HG02623 (cell line): ENCODE results near the gene LPCAT1.

Experiments used
- ATAC-seq: cut with Tn5 transposase; IDR thresholded peaks from one replicate; pipeline ENCODE4 v1.9.1; 2021; ENCODE audit warnings: moderate library complexity; ENCODE audit not compliant: unreplicated experiment

Gene LPCAT1

DNA sequence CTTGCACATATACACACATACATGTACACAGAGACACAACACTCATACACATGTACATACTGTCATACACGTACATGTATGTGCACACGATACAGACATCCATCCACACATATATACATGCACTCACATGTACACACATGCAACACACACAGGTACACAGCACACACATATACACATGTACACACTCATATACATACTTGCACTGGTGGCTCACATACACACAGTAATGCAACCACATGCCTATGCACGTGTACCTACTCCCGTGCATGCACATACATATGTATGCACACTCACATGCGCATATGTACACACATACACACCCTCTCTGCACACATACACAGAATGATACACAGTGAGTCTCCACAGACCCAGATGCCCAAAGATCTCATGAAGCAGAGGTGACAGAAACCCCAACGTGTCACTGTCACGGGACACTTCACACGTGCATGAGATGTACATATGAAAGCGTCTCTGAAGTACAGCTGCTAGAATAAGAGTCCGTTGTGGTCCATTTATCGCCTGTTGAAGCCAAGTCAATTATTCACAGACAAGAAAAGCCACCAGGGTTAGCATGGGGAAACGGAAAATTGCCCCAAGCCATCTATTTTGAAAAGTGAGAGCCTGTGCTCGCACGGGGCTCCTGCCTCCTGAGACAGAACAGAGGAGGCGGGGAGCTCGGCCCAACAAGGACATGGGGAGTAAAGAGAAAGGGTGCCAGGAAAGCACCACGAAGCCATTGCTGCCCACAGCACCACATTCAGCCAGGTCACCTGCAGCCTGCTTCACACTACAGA, 24.9 kb downstream of the LPCAT1 start:
- ATAC-seq = peak; percentile 35

DNA sequence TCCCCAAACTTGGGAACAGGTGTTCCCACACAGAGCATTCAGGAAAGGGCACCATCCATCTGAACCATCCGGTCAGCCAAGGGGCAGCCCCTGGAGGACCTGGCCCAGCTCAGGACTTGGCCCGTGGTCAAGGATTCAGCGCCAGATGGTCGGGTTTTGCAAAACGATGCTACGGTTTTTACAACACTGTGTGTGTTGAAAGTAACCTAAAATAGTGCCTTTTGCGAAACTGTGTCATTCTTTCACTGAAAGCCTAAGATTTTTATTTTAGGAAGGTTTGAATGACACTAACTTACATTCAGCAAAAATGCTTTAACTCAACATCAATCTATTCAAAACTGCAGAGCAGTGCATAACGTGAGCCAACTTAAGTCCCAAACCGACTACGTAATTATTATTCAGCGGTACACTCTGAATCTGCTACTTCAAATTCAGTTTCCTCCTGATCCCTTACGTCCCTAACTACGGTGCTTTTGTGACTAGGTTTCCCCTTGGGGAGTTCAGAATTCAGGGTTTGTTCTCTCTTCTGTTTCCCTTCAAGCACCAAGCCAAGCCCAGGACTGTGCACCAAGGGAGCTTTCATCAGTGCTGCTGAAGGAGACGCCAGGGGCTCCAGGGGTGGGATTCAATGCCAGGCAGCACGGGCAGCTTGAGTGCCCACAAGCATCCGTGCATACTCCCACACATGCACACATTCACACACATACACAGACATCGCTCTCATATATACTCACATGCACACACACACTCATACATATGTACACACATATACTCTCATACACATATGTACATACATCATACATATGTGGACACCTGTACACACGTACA, 25.8 kb downstream of the LPCAT1 start:
- peak; percentile 20 for ATAC-seq

DNA sequence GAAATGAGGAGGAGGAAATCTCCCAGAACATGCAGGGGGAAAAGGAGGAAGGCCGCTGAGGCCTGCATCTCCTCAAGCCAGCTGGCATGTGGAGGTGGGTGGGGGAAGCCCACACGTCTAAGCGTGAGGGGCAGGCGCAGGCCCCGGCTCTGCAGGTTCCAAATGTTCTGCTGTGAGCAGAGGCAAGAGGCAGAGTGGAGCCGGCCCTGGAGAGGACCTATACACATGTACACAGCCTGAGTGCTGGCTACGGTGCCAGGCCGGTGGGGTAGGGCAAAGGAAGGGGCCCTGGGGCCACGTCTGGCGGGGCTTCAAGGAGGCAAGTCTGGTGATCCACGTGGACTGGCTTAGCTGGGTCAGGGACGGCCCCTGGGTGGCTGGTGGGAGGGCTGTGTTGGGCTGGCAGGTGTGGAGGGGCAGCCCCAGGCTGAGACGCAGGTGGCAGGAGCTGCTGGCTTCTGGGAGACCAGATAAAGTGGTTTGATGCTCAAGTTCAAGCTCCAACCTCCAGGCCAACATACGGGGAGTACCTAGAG, 26.4 kb downstream of the LPCAT1 start:
- ATAC-seq = peak; percentile 34

DNA sequence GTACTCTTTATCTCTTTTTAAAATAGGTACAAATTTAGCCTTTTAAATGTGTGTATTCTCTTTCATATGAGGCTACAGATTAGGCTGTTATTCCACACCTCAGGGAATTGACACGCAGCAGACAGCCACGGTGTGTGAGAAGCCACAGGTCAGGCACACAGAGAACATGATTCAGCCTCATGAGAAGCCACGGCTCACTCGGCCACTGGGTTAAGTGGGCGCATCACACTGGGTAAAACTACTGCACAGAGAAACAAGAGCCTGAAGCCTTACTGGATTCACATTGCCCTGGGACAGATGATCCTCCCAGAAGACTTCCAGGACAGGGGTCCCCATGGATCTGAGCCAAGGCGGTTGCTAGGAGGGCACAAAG, 28.2 kb downstream of the LPCAT1 start:
- no peak for ATAC-seq

DNA sequence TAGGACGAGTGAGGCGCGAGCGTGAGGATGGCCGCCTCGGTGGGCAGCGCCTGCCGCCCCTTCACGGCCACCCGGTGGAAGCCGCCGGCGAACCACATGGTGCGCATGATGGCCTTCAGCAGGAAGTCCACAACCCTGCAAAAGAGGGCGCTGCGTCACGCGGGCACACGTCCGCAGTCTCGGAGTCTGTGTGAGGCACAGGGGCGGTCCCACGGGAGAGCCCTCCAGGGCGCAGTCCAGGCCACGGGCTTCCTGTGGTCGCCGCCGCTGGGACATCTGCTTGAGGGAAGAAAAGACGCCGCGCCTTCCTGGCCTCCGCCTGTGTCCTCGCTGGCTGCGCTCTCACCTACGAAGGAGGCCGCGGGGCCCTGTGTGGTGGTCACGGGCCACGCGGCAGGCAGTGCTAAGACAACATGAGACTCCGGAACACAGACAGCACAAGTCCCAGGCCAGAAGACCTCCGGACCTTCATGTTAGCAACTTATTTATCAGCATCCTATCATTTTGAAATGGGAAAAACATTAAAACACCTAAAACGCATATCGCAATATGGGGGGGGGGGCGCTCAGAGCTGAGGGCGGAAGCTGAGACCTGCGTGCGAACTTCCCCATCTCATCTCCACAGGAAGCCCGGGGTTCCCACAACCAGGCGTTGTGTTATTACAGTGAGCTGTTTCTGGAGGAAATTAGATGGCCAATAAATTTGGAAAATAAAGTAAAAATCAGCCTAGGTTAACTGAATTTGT, 28.8 kb downstream of the LPCAT1 start:
- peak; percentile 23 for ATAC-seq

DNA sequence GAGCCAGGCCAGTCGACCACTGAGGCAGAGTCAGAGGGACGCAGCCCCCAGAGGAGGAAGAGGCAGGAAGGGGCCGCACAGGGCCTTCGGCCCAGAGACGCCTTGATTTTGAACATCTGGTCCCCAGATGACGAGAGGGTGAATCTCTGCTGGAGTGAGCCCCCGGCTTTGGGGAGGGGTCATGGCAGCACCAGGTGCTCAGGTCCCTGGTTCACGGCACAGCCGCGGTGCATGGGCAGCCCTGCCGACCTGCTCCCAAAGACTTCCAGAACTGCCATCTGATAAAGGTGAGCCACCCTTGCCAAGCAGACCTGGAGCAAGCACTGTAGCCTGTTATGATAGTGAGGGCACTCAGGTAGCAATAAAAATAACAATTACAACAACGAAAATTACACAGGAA, 29.8 kb downstream of the LPCAT1 start:
- ATAC-seq = no peak

DNA sequence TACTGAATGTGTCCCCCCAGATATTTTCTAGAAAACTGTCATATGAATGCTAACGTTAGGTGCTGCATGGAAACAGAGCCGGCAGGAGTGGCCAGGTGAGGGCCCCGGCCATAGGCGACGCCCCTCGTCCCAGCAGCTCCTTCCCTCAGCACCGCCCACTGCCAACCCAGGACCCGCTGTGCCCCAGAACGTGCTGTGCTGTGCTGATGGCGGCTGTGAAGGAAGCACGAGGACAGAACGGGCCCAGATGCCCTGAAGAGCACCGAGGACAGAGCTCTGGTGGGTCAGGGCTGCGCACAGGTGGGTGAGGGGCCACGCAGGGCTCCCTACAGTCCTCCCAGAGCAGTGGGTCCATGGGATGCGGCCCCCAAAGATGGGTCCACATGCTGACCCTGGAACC, 30.3 kb downstream of the LPCAT1 start:
- ATAC-seq = no peak

DNA sequence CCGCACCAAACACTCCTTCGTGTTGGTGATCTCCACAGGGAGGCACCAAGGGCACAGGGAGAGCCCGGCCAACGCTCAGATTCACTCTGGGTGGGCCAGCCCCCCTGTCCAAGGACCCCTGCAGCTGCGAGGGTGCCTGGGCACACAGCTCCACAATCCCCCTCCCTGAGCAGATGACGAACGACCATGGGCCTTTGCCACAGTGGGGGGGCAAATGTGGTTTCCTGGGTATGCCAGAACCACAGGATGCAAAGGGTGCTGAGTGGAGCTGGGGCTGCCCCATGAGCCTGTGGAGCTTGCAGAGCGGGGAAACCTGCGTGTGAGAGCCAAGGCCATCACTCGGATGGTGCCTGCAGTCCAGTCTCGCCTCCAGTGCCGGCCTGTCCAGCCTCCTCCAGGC, 31.0 kb downstream of the LPCAT1 start:
- no peak for ATAC-seq

DNA sequence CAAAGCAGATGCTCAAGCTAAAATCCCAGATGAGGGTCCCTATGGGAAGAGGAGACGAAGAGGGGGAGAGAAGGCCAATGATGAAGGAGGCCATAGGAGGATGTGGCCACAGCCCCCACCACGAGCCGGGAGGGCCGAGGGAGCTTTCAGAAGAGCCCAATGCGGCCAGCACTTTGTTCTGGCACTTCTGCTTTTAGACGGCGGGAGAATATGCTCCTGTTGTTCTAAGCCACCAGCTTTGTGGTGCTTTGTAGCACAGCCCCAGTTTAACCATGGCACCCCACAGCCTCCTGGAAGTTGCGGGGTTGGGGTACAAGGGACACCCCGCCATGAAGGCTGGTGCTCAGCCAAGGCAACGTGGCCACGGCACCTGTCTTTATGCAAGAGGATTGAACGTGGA, 33.4 kb downstream of the LPCAT1 start:
- ATAC-seq = no peak

DNA sequence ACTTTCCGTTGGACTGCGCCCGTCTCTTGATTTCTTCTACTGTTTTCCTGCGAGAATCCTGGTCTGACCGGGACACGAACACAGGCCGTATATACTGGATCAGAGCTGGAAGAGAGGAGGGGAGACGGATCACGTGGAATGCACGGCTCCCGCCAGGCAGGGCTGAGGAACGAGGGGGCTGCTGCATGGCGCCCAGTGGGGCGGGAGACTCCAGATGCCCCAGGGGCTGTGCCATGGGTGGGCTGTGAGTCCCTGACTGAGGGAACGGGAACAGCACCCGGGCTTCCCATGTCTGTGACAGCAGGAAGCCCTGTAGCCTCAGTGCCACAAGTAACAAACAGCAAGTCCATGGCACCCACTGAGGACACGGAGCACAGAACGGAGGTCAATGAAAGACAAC, 34.0 kb downstream of the LPCAT1 start:
- ATAC-seq = no peak

DNA sequence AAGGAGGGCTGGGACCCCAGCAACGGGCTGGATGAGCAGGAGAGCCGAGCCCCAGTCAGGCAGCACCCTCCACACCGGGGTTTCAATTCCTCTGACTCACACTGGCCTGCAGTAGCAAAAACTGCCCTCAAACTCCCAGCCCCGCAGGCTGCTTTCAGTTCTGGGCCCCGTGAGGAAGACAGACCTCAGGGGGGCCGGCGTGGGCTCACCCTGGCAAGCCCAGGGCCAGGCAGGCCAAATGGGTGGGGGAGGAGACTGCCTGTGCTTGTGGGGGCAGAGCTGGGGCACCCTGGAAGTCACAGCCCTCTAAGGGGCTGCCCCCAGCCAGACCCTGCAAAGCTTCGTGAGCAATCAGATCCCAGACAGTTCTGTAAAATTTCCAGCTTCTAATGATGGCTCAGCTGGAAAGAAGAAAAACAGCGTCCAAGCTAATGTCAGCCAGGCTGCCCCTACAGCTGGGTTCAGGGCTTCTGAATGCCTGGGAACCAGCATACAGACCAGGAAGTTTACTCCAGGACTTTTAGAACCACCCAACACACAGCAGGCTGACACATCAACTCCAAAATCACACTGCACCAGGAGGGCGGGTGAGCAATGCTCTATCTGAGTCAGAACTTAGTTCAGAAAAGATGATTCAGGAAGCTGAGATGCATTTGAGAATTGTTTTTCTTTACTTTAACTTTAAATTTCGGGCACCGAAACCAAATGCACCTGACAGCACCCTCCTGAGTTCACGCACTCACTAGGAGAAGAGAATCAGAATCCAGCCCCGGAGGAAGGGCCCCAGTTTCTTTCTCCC, 34.7 kb downstream of the LPCAT1 start:
- peak; percentile 62 for ATAC-seq

DNA sequence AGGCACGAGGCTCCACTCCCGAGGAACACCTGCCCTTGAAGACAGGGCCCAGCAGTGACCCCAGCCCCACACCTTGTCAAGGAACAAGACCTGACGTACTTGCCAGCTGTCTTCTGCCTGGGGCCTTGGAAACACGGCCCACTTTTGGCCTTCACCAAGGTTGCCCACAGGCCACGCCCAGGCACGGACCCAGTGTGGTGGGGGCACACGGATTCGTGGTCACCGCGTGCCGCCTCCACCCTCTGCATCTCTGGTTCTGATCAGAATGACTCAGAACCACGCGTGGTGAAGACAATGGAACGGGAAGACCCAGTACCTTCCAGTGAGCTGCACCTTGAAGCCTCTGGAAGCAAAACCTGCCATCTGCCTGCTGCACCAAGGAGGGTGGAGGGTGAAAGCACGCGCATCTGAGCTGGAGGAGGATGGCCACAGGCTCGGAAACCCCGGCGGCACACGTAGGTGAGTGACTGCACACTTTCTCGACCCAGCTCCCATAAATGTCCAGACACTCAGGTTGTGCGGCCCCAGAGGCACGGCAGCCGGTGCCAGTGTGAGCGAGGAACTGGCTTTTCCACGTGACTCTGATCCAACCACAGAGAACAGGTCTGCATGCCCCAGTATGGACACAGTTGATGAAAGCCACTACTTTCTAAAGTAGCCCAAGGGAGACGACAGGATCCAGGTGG, 36.5 kb downstream of the LPCAT1 start:
- ATAC-seq = no peak

DNA sequence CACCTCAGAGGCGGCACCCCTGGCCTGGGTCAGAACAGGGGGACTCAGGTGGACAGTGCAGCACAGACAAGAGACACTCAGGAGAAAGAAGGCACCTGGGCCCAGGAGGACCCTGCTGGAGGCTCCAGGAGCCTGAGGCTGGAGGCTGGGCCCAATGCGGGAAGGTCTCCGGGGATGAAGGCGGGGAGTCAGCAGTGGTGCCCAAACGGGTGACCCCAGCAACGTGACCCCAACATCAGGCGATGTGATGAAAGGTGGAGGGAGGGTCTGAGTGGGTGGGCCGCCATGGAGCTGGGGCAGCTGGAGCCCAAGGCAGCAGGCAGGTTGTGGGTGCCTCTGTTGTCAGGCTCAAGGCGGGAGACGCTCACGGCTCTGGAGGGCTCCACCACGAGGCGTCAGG, 37.5 kb downstream of the LPCAT1 start:
- ATAC-seq = no peak

DNA sequence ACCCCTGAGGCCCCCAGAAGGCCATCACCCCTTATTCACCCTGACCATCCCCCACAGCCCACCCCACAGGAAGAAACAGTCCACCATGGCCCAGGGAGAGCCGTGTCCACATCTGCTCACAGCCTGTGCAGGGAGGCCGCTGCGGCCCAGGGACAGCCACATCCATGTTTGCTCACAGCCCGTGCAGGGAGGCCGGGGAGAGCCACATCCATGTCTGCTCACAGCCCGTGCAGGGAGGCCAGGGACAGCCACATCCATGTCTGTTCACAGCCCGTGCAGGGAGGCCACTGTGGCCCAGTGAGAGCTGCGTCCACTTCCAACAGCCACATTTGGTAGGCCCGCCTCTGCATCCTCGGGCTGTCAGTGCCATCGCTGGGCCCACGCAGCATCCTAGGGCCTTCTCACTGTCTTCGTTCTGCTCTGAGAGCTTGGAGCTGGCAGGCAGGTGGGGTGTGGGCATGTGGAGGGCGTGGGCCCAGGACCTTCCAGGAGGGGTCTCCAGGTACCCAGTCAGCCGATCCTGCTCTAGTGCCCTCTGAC, 38.1 kb downstream of the LPCAT1 start:
- no peak for ATAC-seq

DNA sequence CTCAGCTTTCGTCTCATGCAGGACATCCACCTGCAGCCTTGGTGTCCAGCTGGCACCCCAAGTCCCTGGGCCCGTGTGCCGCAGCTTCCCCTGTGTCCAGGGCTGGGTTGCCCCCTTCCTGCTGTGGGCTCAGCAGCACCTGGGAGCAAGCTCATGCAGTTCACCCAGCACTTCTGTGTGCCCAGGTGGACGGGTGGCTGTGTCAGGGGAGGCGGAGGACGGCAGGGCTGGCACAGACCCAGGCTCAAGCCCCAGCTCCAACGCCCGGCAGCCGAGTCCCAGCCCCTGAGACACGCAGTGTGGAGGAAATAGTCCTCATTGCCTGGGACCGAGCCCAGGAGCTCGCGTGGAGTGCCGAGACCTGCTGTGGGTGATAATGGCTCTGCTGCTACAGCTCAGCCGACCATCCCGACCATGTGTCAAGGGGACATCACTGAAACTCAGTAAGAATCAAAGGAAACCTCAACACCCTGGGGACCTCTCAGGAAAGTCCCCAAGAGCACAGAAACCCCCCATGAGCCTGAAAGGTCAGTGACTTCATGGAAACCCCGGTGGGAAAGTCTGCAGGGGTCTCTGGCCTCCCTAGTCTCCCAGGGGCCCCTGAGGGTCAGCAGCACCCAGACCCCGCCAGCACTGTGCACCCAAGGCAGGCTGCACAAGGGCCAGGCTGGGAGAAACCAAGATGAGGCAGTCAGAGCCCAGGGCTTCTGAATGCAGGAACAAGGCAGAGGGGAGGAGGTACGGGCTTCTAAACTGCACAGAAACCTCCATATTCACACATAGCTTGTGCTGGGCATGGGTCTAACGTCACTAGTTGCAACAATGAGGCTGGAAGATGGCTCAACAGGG, 38.8 kb downstream of the LPCAT1 start:
- ATAC-seq = peak; percentile 51

DNA sequence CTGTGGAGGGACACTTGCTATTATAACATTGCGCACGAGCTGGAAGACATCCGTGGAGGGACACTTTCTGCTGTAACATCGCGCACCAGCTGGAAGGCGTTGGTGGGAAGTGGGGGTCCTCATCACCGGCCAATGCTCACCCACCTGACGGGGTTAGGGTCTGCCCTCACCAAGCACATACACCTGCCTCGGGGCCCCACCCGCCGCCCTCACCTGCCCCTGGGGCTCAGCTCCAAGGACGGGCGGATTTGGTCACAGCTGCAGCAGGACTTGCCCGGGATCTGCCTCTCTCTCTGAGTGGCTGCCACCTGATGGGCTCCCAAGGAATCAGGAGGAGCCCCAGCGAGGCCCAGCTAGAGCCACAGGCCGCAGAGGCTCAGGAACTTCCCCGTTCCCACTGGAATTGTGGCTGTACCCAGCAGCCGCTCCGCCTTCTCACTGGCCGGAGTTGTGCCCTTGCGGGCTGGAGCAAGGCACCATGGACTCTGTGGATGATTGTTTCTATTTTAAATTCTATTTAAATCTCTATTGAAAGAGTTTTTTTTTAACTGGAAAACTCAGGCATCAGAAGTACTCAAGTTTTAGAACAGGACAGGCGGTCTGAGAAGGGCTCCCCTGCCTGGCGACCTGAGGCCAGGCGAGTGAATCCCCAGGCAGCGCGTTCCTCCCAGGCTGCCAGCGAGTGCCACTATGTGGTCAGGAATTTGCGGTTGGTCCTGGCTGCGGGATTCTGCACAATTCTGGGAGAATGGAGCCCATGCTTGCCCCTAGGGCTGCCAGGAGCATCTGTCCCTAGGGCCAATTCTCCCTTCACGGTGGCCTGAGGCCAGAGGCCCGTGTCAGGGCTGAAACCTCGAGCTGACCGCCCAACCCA, 39.7 kb downstream of the LPCAT1 start:
- ATAC-seq = no peak

DNA sequence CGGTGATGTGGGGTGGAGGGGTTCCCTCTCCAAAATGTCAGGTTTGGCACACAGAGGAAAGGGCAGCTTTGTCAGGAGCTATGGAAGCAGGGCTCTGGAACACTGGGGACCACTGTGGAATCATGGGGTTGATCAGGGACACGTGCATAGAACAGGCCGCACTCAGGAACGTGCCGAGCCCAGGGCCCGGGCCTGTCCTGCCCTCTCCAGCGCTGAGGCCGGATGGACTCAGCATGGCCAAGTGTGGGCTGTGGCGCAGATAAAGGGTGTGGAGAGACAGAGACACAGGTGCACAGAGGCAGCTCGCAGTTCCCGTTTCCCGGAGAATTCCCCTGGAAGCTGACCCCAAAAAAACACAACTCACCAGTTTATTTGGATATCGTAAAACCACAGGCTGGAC, 40.7 kb downstream of the LPCAT1 start:
- ATAC-seq = no peak

DNA sequence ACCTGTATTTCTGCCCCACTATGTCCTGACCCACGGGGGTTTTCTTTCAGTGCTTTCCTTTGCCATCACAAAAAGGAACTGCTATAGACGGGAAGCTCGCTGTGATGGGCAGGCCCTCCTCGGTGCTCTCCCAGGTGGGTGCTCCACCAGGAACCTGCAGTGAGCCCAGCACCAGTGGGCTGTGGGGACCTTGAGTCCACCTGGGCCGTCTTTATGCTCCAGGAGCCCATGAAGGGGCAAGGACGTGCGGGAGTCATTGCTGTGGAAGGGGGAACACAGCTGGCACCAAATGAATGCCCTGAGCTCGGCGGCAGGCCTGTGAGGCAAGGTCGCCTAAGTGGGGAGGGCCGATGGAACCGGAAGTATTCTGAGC, 41.8 kb downstream of the LPCAT1 start:
- no peak for ATAC-seq
